T-helper 2 cell treated with Interferon-gamma antibody and Interleukin-4, amounts not matched to agents 100 ng/mL and 5 ng/mL, for 36 hours (primary cell): Measurements from ENCODE around the gene TMEM178B. TPM values are rescaled to one million over a fixed set of nuclear protein-coding genes. Genes with fewer than 3 reads are reported as not detected.

Experiments used
- intact Hi-C: fragments of 100-400 bp; cut with micrococcal nuclease; formaldehyde crosslinking; loops from one replicate; pipeline ENCODE4 v1.15.1; 2023
- total RNA-seq: library from RNA; stranded (reverse); gene quantifications from 2 replicates; pipeline ENCODE4 v1.2.3, GENCODE V29; 2022

Gene TMEM178B
- total RNA-seq, 1 donor from 2014 or later, result 0.80 TPM

DNA sequence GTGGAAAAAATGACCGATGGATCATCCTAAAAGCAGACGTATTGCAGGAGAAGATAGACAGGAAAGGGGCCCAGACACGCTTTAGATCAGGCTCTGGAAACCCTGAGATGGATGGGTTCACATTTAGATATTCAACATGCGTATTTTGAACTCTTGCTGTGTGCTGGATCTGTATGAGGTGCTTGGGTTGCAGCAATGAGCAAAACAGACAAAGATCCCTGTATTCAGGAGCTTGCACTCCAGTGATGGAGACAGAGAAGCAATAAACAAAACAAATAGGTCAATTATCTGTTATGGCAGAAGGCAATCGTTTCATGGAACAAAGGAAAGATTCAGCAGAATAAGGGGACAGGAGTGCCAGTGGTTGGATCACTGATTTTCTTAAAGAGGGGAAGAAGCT, 275.5 kb downstream of the TMEM178B start:
- intact Hi-C loops, result no loop called here

DNA sequence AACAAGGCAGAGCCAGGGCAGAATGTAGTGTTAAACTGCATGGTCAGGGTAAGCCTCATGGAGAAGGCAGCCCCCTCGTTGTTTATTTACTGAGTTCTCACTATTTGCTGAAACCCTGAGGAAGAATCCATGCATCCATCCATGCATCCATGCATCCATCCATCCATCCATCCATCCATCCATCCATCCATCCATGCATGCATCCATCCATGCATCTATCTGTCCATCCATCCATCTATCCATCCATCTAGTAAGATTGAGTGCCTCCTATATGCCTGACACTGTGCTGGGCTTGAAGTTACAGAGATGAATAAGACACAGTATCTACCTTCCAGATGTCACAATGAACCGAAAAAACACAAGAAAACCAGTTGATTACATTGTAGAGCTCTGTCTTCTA, 275.9 kb downstream of the TMEM178B start:
- intact Hi-C loops, result no loop called here

DNA sequence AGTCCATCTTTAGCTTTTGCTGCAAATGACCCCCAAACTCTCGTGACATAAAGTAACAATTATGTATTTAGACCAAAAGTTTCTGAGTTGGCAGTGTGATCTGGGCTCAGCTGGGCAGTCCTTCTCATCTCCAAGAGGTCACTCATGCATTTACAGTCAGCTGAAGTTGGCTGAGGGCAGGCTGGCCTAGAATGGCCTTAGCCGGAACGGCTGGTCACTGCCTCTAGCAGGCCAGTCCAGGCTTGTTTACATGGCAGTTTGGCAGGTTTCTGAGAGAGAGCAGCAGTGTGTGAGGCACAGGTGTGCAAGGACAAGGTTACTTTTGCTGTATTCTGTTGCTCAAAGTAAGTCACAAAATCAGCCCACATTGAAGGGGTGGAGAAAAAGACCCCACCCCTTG, 277.3 kb downstream of the TMEM178B start:
- intact Hi-C loops, result no loop called here

DNA sequence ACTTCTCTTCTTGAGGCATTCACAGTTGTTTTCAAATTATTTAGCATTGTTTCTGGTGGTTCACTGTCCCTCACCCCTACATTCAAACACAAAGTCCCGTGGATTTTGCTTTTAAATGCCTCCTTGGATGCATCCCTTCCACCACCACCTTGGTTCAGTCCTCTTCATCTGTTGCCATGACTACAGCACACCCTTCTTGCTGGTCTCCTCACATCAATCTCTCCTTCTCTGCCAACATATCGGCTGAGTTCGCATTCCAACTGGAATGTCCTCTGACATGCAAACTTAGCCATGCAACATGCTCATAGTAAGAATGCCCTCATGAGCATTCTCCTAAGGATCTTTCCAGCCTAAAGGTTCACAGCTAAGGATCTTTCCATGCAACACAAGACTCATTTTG, 279.1 kb downstream of the TMEM178B start:
- intact Hi-C loops, result no loop called here

DNA sequence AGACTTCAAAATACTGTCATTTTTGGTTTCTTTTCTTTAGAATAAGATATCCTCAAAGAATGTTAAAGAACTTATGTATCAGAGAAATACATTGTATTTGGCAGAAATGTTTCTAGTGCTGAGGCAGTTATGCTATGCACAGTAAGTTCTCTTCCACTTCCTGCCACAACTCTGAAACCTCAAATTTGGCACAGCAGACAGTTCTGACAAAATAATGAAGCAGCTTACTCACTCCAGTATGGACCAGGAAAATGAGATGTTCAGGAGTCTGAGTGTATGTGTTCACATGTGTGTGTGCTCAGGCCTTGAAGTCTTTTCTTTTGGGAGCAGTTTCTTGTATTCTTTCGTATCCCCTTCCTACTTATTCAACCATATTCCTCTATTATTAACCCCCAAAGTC, 280.4 kb downstream of the TMEM178B start:
- intact Hi-C loops, result no loop called here

DNA sequence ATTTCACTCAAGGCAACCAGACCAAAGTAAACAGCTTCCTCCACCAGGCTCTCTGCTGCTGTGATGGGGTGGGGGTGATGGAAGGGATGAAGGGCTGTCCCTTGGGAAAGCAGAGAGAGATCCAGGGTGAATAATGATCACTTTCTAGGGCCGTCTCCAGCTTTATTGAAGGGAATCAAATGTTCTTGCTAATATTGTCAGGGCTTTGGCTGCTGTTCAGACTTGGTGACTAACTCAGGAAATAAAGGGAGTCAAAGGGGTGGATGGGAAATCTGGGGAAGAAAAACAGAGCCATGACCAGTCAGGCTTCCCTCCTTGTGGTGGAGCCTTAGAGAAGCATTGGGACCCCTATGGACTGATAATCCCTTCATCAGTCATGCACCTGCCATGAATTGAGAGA, 281.2 kb downstream of the TMEM178B start:
- intact Hi-C loops, result no loop called here

DNA sequence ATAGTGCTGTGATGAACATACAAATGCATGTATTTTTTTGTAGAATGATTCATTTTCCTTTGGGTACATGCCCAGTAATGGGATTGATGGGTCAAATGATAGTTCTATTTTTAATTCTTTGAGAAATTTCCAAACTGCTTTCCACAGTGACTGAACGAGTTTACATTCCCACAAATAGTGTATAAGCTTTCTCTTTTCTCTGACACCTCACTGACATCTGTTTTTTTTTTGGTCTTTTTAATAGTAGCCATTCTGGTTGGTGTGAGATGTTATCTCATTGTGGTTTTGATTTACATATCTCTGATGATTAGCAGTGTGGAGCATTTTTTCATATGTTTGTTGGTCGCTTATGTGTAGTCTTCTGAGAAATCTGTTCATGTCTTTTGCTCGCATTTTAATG, 282.3 kb downstream of the TMEM178B start:
- intact Hi-C loops, result no loop called here

DNA sequence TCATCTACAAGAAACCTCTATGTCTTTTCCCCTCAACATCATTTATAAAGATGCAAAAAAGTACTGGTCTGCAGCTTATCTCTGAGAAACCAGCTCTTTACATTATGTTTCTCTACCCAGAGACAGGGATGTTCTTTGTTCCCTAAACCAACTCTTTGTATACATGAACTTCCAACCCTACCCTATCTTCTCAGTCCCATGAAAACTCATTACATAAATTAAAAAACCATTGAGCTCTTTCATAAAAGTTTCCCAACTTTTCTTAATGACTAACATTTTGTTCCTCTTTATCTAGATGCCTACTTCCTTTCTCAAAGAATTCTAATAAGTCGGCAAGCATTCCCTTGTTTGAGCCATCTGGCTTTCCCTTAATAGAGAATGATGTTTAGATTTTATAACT, 284.5 kb downstream of the TMEM178B start:
- intact Hi-C loops, result no loop called here

DNA sequence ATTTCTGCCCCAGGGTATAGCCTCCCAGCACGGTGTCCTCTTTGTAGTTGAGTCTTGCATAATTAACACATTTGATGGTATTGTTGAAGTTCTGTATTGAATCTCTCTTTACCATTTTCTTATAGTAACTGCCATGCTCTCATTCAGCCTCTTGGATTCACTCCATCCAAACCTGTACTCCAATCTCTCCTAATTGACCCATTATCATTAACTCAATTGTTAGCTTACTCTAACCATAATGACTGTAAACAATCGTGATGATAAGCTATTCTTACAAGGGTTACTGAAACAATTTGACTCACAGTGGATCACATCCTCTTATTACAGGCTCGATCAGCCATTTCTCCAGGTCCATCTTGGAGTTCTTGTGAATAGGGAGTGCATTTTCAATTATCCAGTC, 285.4 kb downstream of the TMEM178B start:
- intact Hi-C loops, result no loop called here

DNA sequence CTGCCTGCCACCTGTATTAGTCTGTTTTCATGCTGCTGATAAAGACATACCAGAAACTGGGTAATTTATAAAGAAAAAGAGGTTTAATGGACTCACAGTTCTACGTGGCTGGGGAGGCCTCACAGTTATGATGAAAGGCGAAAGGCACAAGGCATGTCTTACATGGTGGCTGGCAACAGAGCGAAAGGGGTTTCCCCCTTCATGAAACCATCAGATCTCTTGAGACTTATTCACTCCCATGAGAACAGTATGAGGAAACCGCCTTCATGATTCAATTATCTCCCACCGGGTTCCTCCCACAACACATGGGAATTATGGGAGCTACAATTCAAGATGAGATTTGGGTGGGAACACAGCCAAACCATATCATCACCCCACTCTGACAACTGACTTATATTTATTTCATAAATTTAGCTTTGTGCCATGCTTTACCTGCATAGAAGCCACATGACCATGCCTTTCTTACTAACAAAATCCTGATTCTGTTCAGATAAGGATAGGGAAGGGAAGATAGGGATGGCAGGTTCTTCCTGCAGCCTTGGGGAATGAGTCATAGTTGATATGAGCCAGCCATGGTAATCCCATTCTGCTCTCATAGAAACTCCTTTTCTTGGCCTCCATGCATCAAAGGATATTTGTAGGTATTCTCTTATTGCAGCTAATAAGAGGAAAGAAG, 286.0 kb downstream of the TMEM178B start:
- intact Hi-C loops, result no loop called here

DNA sequence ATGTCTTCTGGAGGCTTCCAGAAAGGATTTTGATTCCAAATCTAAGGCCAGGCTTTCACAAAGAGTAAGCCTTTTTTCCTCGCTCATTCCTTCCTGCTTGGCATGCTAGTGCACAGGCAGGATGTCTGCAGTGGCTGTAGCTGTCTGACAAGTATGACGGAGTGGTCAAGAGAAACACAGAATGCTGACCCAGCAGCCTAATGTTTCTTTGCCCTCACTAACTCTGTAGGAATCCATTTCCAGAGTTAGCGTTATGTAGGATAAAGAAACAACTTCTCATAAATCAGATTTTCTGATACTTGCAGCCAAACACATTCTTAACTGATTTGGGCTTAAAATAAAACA, 286.5 kb downstream of the TMEM178B start:
- intact Hi-C loops, result no loop called here

DNA sequence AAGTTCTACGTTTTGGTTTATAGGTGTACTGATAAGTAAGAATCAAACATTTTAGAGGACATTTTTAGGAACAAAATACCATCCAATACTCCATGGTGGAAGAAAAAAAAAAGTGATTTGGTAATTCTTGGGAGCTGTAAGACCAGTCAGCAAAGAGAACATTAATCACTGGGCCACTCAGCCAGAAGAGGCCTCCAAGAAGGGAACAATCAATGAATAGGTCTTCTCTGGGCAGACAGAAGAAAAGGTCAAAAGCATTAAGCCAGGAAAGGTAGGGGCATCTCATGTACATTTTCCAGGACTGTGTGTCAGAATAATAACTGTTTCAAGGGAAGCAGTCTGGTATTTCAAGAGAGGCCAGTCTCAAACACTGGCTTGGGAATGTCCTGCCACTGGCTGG, 286.9 kb downstream of the TMEM178B start:
- intact Hi-C loops, result no loop called here

DNA sequence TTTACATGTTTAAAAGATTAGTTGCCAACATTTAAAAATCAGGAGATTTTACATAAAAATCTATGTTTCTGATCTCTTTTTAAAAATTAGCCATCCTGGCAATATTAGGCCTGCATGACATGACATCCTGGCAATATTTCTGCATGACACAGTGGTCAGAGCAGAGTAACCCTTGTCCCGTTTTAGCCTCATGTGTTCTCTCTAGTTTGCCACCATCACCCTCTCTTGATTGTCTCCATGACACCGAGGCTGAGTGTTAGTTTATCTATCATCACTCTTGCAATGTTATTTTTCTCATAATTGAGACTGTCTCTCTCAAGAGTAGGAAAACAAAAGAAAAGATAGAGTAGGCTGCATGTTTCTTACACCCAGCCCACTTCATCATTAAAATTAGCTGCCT, 287.6 kb downstream of the TMEM178B start:
- intact Hi-C loops, result no loop called here

DNA sequence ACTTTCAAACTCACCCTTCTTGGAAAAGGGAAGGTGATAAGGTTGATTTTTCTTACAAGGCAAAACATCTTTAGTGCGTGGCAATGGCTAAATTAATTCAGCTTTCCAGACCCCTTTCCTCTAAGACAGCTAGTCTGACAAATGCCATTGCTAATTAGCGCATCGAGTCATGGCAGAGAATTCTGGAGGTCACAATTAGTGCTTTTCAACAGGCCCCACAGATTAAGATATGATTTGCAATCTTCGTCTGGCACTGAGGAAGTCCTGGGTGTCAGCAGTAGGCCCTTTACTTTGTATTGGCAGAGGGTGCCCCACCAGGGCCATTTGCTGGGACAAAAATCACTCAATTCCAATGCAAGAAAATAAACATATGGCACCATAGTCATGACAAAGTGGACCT, 288.1 kb downstream of the TMEM178B start:
- intact Hi-C loops, result no loop called here

DNA sequence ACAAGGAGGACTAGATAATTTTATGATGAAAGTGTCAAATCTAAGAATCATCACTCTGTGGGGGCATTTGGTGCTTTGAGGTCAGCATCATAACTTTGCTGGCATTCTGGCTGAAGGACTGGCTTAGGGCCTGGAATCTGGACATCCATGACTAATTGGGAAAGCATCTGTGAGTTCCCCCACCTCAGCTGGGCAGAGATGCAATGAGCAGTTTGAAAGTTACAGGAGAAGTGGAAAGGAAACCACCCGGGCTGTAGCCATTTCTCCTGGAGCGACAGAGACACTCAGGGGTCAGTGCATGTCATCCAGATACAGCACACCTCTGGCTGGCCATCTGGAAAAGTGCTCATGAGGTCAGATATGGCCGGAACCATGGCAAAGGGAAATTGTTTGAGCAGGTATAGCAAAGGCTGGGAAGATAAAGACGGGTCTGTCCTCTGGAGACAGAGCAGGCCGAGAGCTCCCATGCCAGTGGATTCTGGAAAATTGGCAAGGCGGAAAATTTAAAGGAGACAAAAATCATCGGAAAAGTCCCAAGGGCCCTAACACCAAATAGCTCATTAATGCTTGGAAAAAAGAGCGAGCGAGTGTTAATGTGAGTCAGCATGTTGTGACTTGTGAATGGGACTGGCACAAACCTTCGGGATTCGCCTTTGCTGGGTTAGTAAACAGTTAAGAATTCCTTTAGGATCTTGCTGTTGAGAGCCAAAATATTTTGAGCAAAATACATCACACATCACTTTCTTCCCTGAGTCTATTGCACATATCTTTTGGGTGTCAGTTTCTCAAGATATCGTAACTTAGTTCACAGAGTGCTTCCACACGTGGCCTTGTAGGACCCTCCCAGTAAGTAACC, 288.9 kb downstream of the TMEM178B start:
- intact Hi-C loops, result no loop called here

DNA sequence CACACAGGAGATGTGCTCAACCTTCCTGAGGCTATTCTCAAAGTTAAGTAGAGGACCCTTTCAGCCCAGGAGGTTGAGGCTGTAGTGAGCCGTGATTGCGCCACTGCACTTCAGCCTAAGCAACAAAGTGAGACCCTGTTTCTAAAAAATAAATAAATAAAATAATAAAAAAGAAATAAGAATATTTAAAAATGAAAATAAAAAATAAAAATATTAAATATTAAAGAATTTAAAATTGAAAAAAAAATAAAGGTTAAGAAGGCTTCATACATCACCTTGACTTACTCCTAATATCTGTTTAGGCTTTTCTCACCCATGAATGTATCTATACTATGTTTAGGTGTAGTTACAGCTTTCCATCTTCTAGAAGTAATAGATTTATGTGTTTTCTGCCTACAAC, 289.9 kb downstream of the TMEM178B start:
- intact Hi-C loops, result no loop called here

DNA sequence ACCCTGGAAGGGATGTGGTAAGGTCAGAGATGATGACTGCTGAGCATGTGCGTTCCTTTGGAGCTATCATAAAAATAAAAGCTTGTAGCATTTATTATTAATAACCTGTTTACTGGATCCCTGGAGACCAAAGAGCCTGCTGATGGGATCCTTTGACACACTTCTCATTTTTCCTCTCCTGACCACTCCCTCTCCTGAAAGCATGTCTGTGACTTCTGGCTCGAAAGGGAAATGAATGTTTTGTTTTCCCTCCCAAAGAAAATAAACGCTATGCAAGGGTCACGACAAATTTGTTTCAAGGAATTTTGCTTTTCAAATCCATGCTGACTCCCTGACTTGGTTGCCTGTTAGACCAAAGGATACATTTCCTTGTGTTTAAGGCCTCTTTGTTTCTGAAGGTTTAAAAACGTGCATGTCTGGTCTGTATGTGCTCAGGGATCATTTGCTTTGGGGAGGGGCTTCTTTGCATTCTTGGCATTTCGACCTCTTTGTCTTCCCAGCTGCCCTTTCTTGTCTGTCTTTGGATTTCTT, 292.3 kb downstream of the TMEM178B start:
- intact Hi-C loops, result no loop called here

DNA sequence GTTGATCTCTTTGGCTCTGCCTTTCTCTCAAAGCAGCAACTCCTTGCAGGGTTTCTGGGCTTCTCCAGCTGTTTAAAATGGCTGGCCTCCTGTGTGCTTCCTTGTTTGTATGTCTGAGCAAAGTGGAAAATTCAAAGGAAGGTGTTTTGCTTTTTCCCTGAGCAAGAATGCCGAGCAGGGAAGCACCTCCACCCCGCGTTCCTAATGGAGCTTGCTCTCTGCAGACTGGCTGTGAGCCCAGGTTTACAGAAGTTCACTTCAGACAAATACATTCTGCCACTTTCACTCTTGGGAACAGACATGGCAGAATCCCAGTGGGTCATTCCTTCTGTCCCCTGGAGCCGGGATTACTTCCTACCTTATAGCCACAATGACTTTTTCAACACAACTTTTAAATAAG, 295.6 kb downstream of the TMEM178B start:
- intact Hi-C loops, result no loop called here

DNA sequence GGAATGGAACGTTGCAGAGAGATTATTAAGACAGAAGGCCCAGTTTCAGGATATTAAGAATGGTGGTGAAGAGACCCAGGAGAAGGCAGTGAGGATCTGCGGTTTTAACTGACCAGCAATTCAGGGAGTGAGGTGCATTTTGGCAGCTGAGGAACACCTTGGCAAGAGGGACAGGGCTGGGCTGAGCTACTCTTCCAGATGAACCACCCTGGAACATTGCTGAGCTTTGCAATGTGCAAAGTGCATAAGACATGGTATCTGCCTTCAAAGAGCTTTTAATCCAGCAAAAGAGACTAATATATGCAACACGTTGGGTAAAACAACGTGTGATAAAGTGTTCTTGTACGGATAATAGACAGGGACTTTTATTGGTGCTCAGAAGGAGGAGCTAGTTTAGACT, 296.3 kb downstream of the TMEM178B start:
- intact Hi-C loops, result no loop called here

DNA sequence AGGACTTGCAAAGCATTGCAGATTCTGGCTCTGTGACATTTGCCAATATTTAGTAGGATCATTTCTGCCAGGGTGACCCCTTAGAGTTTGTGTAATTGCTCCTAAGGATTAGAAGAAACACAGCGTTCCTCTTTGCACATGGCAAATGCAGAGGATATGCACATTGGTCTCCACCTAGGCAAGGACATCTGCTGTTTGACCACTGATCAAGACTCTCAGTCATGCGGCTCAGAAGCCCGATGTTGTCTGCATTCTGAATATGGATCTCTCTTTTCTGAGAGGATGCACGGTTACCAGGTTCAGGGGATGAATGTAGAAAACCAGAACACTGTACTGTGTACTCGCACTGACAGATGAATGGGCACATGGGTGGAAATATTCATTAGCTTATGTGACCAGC, 296.8 kb downstream of the TMEM178B start:
- intact Hi-C loops, result no loop called here

DNA sequence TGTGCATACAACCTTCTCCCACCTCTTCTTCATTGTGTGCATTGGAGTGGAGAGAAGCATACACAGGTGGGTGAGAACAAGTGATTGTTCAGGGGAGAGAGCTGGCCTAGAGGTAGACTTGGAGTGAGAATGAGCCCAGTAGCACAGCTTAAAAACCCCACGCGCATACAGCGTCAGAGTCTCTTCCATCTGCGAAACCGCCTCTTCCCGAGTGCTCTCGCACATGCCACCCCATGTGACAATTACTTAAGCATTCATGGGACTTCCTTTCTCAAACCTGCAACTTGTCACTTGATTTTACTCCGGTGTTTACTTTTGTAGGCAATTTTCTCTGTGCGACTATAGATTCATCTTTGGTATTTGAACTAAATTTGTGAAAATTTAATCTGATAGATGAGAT, 300.6 kb downstream of the TMEM178B start:
- intact Hi-C loops, result no loop called here

DNA sequence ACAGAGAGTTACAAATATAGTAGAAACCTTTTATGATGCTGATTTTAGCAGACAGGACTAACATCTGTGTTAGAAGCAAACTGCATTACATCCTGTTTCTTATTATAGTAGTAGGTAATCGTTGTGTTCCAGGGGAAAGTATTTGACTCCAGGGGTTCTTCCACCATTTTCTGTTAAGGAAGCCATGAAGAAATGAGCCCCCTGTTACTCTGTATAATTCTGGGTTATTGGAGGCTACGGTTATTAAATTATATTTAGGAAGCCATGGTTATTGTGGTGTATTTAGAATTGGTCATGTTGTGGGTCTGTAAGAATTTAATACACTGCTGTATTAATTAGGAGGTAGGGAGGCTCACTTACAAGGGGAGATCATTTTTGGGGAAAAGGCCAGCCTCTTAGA, 301.6 kb downstream of the TMEM178B start:
- intact Hi-C loops, result no loop called here

DNA sequence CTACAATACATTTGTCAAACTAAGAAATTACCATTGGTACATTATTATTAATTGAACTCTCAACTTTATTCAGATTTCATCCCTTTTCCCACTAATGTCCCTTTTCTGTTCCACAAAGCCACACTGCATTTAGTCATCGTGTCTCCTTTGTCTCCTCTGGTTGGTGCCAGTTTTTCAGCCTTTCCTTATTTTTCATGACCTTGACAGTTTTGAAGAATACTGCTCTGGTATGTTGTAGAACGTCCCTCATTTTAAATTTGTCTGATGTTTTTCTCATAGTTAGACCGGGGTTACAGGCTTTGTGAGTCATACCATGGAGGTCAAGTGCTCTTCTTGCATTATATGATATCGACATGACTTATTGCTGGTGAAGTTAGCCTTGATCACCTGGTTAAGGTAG, 304.0 kb downstream of the TMEM178B start:
- intact Hi-C loops, result no loop called here
